ENCODE measurements around the gene NUTM2F. TPM values are rescaled to one million over a fixed set of nuclear protein-coding genes. Genes with fewer than 3 reads are reported as not detected.
A peak's percentile ranks its signal among the peaks of the same experiment; 100 is the strongest.

NUTM2F gene
- total and polyA plus RNA-seq, 9 of the 15 experiments (the other 6 are each of a cell fraction or from before 2014, with no cell fraction given) = 0.04 TPM; not detected in 8

- TF ChIP-seq L3MBTL2 (IDR thresholded peaks at IDR 0.05) = 0 out of 2 replicates have a peak, but pooled peaks have one; percentile 13
- TF ChIP-seq, protein P1, sequence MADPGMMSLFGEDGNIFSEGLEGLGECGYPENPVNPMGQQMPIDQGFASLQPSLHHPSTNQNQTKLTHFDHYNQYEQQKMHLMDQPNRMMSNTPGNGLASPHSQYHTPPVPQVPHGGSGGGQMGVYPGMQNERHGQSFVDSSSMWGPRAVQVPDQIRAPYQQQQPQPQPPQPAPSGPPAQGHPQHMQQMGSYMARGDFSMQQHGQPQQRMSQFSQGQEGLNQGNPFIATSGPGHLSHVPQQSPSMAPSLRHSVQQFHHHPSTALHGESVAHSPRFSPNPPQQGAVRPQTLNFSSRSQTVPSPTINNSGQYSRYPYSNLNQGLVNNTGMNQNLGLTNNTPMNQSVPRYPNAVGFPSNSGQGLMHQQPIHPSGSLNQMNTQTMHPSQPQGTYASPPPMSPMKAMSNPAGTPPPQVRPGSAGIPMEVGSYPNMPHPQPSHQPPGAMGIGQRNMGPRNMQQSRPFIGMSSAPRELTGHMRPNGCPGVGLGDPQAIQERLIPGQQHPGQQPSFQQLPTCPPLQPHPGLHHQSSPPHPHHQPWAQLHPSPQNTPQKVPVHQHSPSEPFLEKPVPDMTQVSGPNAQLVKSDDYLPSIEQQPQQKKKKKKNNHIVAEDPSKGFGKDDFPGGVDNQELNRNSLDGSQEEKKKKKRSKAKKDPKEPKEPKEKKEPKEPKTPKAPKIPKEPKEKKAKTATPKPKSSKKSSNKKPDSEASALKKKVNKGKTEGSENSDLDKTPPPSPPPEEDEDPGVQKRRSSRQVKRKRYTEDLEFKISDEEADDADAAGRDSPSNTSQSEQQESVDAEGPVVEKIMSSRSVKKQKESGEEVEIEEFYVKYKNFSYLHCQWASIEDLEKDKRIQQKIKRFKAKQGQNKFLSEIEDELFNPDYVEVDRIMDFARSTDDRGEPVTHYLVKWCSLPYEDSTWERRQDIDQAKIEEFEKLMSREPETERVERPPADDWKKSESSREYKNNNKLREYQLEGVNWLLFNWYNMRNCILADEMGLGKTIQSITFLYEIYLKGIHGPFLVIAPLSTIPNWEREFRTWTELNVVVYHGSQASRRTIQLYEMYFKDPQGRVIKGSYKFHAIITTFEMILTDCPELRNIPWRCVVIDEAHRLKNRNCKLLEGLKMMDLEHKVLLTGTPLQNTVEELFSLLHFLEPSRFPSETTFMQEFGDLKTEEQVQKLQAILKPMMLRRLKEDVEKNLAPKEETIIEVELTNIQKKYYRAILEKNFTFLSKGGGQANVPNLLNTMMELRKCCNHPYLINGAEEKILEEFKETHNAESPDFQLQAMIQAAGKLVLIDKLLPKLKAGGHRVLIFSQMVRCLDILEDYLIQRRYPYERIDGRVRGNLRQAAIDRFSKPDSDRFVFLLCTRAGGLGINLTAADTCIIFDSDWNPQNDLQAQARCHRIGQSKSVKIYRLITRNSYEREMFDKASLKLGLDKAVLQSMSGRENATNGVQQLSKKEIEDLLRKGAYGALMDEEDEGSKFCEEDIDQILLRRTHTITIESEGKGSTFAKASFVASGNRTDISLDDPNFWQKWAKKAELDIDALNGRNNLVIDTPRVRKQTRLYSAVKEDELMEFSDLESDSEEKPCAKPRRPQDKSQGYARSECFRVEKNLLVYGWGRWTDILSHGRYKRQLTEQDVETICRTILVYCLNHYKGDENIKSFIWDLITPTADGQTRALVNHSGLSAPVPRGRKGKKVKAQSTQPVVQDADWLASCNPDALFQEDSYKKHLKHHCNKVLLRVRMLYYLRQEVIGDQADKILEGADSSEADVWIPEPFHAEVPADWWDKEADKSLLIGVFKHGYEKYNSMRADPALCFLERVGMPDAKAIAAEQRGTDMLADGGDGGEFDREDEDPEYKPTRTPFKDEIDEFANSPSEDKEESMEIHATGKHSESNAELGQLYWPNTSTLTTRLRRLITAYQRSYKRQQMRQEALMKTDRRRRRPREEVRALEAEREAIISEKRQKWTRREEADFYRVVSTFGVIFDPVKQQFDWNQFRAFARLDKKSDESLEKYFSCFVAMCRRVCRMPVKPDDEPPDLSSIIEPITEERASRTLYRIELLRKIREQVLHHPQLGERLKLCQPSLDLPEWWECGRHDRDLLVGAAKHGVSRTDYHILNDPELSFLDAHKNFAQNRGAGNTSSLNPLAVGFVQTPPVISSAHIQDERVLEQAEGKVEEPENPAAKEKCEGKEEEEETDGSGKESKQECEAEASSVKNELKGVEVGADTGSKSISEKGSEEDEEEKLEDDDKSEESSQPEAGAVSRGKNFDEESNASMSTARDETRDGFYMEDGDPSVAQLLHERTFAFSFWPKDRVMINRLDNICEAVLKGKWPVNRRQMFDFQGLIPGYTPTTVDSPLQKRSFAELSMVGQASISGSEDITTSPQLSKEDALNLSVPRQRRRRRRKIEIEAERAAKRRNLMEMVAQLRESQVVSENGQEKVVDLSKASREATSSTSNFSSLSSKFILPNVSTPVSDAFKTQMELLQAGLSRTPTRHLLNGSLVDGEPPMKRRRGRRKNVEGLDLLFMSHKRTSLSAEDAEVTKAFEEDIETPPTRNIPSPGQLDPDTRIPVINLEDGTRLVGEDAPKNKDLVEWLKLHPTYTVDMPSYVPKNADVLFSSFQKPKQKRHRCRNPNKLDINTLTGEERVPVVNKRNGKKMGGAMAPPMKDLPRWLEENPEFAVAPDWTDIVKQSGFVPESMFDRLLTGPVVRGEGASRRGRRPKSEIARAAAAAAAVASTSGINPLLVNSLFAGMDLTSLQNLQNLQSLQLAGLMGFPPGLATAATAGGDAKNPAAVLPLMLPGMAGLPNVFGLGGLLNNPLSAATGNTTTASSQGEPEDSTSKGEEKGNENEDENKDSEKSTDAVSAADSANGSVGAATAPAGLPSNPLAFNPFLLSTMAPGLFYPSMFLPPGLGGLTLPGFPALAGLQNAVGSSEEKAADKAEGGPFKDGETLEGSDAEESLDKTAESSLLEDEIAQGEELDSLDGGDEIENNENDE (IDR thresholded peaks at IDR 0.05; ENCODE audit: low read depth, low read length) = no peak
- TF ChIP-seq, protein P2, sequence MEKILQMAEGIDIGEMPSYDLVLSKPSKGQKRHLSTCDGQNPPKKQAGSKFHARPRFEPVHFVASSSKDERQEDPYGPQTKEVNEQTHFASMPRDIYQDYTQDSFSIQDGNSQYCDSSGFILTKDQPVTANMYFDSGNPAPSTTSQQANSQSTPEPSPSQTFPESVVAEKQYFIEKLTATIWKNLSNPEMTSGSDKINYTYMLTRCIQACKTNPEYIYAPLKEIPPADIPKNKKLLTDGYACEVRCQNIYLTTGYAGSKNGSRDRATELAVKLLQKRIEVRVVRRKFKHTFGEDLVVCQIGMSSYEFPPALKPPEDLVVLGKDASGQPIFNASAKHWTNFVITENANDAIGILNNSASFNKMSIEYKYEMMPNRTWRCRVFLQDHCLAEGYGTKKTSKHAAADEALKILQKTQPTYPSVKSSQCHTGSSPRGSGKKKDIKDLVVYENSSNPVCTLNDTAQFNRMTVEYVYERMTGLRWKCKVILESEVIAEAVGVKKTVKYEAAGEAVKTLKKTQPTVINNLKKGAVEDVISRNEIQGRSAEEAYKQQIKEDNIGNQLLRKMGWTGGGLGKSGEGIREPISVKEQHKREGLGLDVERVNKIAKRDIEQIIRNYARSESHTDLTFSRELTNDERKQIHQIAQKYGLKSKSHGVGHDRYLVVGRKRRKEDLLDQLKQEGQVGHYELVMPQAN (IDR thresholded peaks at IDR 0.05; ENCODE audit: borderline replicate concordance) = no peak
- TF ChIP-seq FOSL1 (tag; conservative IDR thresholded peaks at IDR 0.05) = peak; percentile 60
- TF ChIP-seq, protein P3, sequence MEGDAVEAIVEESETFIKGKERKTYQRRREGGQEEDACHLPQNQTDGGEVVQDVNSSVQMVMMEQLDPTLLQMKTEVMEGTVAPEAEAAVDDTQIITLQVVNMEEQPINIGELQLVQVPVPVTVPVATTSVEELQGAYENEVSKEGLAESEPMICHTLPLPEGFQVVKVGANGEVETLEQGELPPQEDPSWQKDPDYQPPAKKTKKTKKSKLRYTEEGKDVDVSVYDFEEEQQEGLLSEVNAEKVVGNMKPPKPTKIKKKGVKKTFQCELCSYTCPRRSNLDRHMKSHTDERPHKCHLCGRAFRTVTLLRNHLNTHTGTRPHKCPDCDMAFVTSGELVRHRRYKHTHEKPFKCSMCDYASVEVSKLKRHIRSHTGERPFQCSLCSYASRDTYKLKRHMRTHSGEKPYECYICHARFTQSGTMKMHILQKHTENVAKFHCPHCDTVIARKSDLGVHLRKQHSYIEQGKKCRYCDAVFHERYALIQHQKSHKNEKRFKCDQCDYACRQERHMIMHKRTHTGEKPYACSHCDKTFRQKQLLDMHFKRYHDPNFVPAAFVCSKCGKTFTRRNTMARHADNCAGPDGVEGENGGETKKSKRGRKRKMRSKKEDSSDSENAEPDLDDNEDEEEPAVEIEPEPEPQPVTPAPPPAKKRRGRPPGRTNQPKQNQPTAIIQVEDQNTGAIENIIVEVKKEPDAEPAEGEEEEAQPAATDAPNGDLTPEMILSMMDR (IDR thresholded peaks at IDR 0.05 in 2 of 3, conservative IDR thresholded peaks at IDR 0.05 in 1 of 3; ENCODE audit: insufficient read depth in 2 of 3, low read depth in 1 of 3, low read length in 3 of 3) = no peak
- peak; percentile 41; the same call in 1 of the 2 replicates for TF ChIP-seq CTBP1 (IDR thresholded peaks at IDR 0.05; ENCODE audit: borderline replicate concordance)
- TF ChIP-seq RAD51 (IDR thresholded peaks at IDR 0.05; ENCODE audit: borderline replicate concordance, low read depth) = no peak
- no peak for TF ChIP-seq TAF15 (IDR thresholded peaks at IDR 0.05; ENCODE audit: low read depth, low read length)
- no peak; the same call in 1 of the 2 replicates for TF ChIP-seq CEBPG (CRISPR knock-in tag; IDR thresholded peaks at IDR 0.05)
- TF ChIP-seq CEBPG (tag; conservative IDR thresholded peaks at IDR 0.05 in 1 of 2, IDR thresholded peaks at IDR 0.05 in 1 of 2) = peak in 1 of 2 experiments; percentile 73; a peak in 2 of 4 replicates
- TF ChIP-seq MEIS2 (IDR thresholded peaks at IDR 0.05; ENCODE audit: partially characterized antibody) = peak; percentile 27
- no peak for TF ChIP-seq KDM2B (CRISPR knock-in tag; IDR thresholded peaks at IDR 0.05)
Observed at GRCh38 chr9:94298949-94299599, 29.4 kb downstream of the NUTM2F start (continued).
